Measurements from ENCODE around the gene IQSEC1. TPM values are rescaled to one million over a fixed set of nuclear protein-coding genes. Genes with fewer than 3 reads are reported as not detected.

The IQSEC1 gene
- polyA plus RNA-seq, 2 of the 4 experiments (the other 2 are of a cell fraction), result 3.7 to 10.7 TPM

DNA sequence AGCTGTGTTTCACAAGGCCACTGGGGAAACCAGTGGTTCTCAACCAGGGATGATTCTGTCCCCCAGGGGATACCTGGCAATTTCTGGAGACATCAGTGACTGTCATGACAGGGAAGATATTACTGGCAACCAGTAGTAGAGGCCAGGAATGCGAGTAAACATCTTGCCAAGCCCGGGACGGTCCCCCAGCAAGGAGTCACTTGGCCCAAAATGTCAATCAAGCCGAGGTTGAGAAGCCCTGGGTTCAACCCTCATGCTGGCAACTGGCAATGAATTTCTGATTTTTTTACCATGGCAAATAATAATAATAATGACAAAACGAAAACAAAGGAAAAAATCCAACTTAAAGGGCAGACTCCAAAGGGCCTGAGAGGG lies 166.3 kb downstream of the IQSEC1 start (continued):
- no peak for TF ChIP-seq POLR2AphosphoS2 (conservative IDR thresholded peaks at IDR 0.05; ENCODE audit: low read length)

DNA sequence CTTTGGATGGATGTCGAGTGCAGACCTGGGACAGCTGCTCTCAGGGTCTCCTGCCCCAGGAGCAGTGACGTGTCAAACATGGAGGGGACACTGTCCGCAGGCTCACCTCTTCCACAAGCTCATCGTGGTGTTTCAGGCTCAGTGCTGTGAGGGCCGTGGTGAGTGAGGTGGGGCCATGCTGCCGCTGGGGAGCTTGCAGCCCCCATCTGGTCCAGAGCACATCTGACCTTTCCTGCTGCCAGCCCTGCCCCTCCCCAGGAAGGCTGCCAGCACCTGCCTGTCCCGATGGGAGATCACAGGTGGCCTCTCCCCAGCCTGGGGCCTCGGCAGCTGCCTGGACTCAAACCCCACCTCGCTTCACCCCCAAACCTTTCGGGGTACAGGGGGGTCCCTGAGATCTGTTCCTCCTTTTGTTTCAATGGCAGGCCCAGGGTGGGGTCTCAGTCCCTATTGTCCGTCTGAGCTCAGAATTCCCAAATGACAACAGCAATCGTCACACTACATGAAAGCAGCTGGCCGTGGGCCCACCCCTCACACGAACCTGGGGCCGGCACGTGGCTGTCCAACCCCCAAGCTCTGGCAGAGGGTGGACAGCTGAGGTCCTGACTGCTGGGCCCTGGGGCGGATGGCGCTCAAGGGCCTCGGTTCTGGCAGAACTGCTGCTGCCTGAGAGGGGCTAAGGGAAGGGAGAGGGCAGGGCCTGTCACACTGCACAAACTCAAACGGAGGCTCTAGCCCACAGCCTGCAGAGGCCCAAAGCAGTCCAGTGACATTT lies 166.9 kb downstream of the IQSEC1 start:
- no peaks in the 10 kb centered on the region for H3K9me3 ChIP-seq
- H3K4me1 ChIP-seq, result no peaks in the 10 kb centered on the region
- no peak for DNase-seq (ENCODE audit: low read depth in 1 of 2, low spot score in 1 of 2)
- FAIRE-seq, result no peak
- WGBS (ENCODE audit: missing lambda C conversion rate), result 90% methylated on average over 16 of the region's 20 CpGs
- ChIA-PET POLR2A (no interaction called here), CTCF (interaction anchor here (0.8 to 2.7 kb wide), 4 partner anchors 9 to 89 kb away, joined by 3 to 16 read pairs (median 4); partner anchors contain the start of gene RPL32)
- no peak for ATAC-seq
- H3K4me2 ChIP-seq, result no peak overlapping the region
- TF ChIP-seq EHMT2 (IDR thresholded peaks at IDR 0.05; ENCODE audit: low read depth) (no peak), NPAS2 (CRISPR knock-in tag; IDR thresholded peaks at IDR 0.05; ENCODE audit: borderline replicate concordance) (no peak), ESRRA (IDR thresholded peaks at IDR 0.05; ENCODE audit: borderline replicate concordance, low read length) (no peak), HDAC2 (IDR thresholded peaks at IDR 0.05) (no peak), KDM1A (IDR thresholded peaks at IDR 0.05; ENCODE audit: low read depth) (no peak), HEYL (CRISPR knock-in tag; IDR thresholded peaks at IDR 0.05) (no peak), TFCP2L1 (CRISPR knock-in tag; IDR thresholded peaks at IDR 0.05) (no peak), USF2 (IDR thresholded peaks at IDR 0.05) (no peak)
- TF ChIP-seq, protein P1, sequence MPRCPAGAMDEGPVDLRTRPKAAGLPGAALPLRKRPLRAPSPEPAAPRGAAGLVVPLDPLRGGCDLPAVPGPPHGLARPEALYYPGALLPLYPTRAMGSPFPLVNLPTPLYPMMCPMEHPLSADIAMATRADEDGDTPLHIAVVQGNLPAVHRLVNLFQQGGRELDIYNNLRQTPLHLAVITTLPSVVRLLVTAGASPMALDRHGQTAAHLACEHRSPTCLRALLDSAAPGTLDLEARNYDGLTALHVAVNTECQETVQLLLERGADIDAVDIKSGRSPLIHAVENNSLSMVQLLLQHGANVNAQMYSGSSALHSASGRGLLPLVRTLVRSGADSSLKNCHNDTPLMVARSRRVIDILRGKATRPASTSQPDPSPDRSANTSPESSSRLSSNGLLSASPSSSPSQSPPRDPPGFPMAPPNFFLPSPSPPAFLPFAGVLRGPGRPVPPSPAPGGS (IDR thresholded peaks at IDR 0.05), result no peak
- H3K27ac ChIP-seq, result no peak overlapping the region
- H3K4me3 ChIP-seq, result no peak overlapping the region

GRCh38 chr3:12905316-12906071 lies 167.7 kb downstream of the IQSEC1 start:
- ChIA-PET POLR2A (no interaction called here), CTCF (interaction anchor here (0.8 to 2.7 kb wide), 5 partner anchors 8 to 90 kb away, joined by 3 to 16 read pairs (median 4); partner anchors contain the start of gene RPL32)
- no peak for FAIRE-seq
- H3K4me1 ChIP-seq, result no peaks in the 10 kb centered on the region
- no peak for DNase-seq (ENCODE audit: low read depth in 1 of 2, low spot score in 1 of 2)
- no peak overlapping the region for H3K4me2 ChIP-seq
- WGBS (ENCODE audit: missing lambda C conversion rate), result 95% methylated on average over 13 of the region's 21 CpGs
- ATAC-seq, result no peak
- no peak overlapping the region for H3K4me3 ChIP-seq
- H3K9me3 ChIP-seq, result no peaks in the 10 kb centered on the region
- no peak overlapping the region for H3K27ac ChIP-seq
- TF ChIP-seq PBX3 (IDR thresholded peaks at IDR 0.05) (no peak), CHD4 (IDR thresholded peaks at IDR 0.05; ENCODE audit: borderline replicate concordance) (no peak), ZC3H11A (IDR thresholded peaks at IDR 0.05) (no peak), POLR2AphosphoS2 (conservative IDR thresholded peaks at IDR 0.05; ENCODE audit: low read length) (no peak), CHD2 (IDR thresholded peaks at IDR 0.05; ENCODE audit: low read length, partially characterized antibody) (no peak), EHF (CRISPR knock-in tag; IDR thresholded peaks at IDR 0.05) (no peak), NPAS2 (CRISPR knock-in tag; IDR thresholded peaks at IDR 0.05; ENCODE audit: borderline replicate concordance) (no peak), ZFP36 (IDR thresholded peaks at IDR 0.05; ENCODE audit: borderline replicate concordance, partially characterized antibody) (no peak), MYC (IDR thresholded peaks at IDR 0.05; ENCODE audit: borderline replicate concordance, low read length) (no peak), ZSCAN20 (CRISPR knock-in tag; IDR thresholded peaks at IDR 0.05) (no peak), FOXS1 (CRISPR knock-in tag; IDR thresholded peaks at IDR 0.05) (no peak), JUNB (IDR thresholded peaks at IDR 0.05) (no peak), RNF2 (IDR thresholded peaks at IDR 0.05; ENCODE audit: borderline replicate concordance, low read depth) (no peak), NR3C1 (IDR thresholded peaks at IDR 0.05) (no peak), FOSL2 (IDR thresholded peaks at IDR 0.05) (no peak), FOSL2 (CRISPR knock-in tag; IDR thresholded peaks at IDR 0.05) (no peak), ZNF302 (CRISPR knock-in tag; IDR thresholded peaks at IDR 0.05) (no peak)
- TF ChIP-seq, protein P2, sequence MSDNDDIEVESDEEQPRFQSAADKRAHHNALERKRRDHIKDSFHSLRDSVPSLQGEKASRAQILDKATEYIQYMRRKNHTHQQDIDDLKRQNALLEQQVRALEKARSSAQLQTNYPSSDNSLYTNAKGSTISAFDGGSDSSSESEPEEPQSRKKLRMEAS (IDR thresholded peaks at IDR 0.05), result no peak
- TF ChIP-seq, protein P3, sequence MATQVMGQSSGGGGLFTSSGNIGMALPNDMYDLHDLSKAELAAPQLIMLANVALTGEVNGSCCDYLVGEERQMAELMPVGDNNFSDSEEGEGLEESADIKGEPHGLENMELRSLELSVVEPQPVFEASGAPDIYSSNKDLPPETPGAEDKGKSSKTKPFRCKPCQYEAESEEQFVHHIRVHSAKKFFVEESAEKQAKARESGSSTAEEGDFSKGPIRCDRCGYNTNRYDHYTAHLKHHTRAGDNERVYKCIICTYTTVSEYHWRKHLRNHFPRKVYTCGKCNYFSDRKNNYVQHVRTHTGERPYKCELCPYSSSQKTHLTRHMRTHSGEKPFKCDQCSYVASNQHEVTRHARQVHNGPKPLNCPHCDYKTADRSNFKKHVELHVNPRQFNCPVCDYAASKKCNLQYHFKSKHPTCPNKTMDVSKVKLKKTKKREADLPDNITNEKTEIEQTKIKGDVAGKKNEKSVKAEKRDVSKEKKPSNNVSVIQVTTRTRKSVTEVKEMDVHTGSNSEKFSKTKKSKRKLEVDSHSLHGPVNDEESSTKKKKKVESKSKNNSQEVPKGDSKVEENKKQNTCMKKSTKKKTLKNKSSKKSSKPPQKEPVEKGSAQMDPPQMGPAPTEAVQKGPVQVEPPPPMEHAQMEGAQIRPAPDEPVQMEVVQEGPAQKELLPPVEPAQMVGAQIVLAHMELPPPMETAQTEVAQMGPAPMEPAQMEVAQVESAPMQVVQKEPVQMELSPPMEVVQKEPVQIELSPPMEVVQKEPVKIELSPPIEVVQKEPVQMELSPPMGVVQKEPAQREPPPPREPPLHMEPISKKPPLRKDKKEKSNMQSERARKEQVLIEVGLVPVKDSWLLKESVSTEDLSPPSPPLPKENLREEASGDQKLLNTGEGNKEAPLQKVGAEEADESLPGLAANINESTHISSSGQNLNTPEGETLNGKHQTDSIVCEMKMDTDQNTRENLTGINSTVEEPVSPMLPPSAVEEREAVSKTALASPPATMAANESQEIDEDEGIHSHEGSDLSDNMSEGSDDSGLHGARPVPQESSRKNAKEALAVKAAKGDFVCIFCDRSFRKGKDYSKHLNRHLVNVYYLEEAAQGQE (IDR thresholded peaks at IDR 0.05), result no peak

All from A549 (cell line).